Measurements from ENCODE around the gene C8A.

The C8A gene

DNA sequence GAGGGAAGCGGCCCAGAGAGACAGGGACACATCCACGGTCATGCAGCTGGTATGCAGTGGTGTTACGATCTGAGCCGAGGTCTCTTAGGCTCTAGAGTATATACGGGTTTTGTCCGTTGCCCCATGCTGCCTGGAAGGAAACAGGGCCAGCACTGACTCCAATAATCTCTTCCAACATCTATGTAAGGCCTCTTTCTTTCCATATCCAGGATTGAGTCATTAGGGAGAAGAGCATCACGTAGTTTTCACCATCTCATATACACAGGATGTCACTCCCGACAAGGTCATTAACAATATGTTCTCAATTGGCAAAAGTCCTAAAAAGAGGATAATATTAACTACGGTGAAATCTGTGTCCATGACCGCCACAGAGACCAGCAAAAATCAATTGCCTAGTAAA, 106.8 kb downstream of the C8A start:
- Histone ChIP-seq H3K27me3 (ENCODE audit: control insufficient read depth, insufficient read depth, low read length) (no peaks in the 10 kb centered on the region), H3K9me3 (ENCODE audit: control insufficient read depth, insufficient read depth, low read length) (no peaks in the 10 kb centered on the region), H3K4me3 (ENCODE audit: low read depth, low read length) (no peak overlapping the region)

DNA sequence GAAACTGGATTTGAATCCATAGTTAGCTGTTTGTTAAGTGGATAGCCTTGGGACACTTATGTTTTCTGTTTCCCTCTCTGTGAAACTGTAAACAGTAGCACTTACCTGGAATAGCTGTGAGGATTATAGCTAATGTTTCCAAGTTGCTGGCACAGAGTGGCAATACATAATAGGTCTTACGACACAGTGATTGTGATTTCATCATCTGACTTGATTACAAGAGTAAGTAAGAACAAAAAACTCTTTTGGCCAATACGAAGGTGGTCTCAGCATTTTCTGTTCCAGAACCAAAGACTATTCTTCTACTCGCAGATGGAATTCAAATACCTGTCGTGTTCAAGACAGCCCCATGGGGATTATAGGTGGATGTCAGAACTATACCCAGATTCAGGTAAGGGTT, 109.1 kb downstream of the C8A start:
- Histone ChIP-seq H3K9ac (ENCODE audit: low read depth, low read length) (no peak overlapping the region), H3K4me1 (ENCODE audit: control insufficient read depth, insufficient read depth, low read length) (no peaks in the 10 kb centered on the region), H3K36me3 (ENCODE audit: control insufficient read depth, insufficient read depth, low read length) (no peaks in the 10 kb centered on the region), H3K27me3 (ENCODE audit: control insufficient read depth, insufficient read depth, low read length) (no peaks in the 10 kb centered on the region), H3K4me3 (ENCODE audit: low read depth, low read length) (no peak overlapping the region), H3K9me3 (ENCODE audit: control insufficient read depth, insufficient read depth, low read length) (no peaks in the 10 kb centered on the region)

More for the DNA sequence above, 106.8 kb downstream of the C8A start:
- no peaks in the 10 kb centered on the region for H3K4me1 ChIP-seq (ENCODE audit: control insufficient read depth, insufficient read depth, low read length)
- no peaks in the 10 kb centered on the region for H3K36me3 ChIP-seq (ENCODE audit: control insufficient read depth, insufficient read depth, low read length)
- no peak overlapping the region for H3K9ac ChIP-seq (ENCODE audit: low read depth, low read length)

DNA sequence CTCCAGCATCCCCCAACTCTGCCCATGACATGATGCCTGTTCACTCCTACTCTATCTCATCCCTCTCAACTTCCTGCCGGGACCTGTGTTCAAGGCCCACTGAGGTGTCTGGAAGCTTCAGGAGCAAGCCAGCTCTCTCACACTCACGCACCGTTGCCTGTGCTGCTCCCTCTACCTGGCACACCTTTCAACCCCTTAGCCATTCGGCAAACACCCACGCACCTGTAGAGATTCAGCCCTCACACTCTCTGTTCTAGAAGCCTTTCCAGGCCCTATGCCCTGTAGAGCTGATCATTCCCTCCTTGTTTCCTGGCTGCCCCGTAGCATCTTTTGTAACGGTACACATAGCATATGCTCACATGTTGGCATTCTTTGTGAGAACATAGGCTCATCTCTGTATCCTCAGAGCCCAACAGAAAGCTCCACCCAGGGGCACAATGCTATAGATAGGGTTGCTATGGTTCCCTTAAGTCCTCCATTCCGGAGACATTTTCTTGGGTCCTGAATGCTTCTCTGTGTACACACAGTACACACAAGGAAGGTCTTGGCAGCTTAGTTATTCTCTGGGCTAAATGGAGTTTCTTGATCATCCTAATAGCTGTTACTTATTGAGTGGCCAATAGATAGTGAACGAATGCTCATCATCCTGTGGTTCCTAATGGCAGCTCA, 109.9 kb downstream of the C8A start:
- Histone ChIP-seq H3K4me3 (ENCODE audit: low read depth, low read length) (no peak overlapping the region), H3K9me3 (ENCODE audit: control insufficient read depth, insufficient read depth, low read length) (no peaks in the 10 kb centered on the region), H3K9ac (ENCODE audit: low read depth, low read length) (no peak overlapping the region), H3K4me1 (ENCODE audit: control insufficient read depth, insufficient read depth, low read length) (no peaks in the 10 kb centered on the region), H3K27me3 (ENCODE audit: control insufficient read depth, insufficient read depth, low read length) (no peaks in the 10 kb centered on the region), H3K36me3 (ENCODE audit: control insufficient read depth, insufficient read depth, low read length) (no peaks in the 10 kb centered on the region)

DNA sequence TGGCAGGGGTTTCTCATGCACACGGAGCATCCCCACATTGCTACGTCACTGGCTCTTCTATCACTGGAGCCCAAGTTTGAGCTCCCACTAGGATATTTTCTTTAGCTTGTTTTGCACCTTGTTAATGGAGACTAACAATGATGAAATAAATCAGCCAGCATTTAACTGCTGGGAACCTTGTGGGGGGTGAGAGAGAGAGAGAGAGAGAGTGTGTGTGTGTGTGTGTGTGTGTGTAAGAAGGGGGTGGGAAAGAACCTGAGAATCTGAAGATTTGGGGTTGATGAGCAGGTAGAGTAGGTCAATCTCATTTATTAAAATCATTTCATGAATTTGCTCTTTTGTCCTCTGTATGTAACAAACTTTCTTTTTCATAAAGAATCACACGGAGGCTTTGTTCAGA, 110.6 kb downstream of the C8A start:
- no peaks in the 10 kb centered on the region for H3K36me3 ChIP-seq (ENCODE audit: control insufficient read depth, insufficient read depth, low read length)
- no peak overlapping the region for H3K9ac ChIP-seq (ENCODE audit: low read depth, low read length)
- H3K27me3 ChIP-seq (ENCODE audit: control insufficient read depth, insufficient read depth, low read length), result no peaks in the 10 kb centered on the region
- H3K9me3 ChIP-seq (ENCODE audit: control insufficient read depth, insufficient read depth, low read length), result no peaks in the 10 kb centered on the region
- H3K4me1 ChIP-seq (ENCODE audit: control insufficient read depth, insufficient read depth, low read length), result no peaks in the 10 kb centered on the region
- H3K4me3 ChIP-seq (ENCODE audit: low read depth, low read length), result no peak overlapping the region

DNA sequence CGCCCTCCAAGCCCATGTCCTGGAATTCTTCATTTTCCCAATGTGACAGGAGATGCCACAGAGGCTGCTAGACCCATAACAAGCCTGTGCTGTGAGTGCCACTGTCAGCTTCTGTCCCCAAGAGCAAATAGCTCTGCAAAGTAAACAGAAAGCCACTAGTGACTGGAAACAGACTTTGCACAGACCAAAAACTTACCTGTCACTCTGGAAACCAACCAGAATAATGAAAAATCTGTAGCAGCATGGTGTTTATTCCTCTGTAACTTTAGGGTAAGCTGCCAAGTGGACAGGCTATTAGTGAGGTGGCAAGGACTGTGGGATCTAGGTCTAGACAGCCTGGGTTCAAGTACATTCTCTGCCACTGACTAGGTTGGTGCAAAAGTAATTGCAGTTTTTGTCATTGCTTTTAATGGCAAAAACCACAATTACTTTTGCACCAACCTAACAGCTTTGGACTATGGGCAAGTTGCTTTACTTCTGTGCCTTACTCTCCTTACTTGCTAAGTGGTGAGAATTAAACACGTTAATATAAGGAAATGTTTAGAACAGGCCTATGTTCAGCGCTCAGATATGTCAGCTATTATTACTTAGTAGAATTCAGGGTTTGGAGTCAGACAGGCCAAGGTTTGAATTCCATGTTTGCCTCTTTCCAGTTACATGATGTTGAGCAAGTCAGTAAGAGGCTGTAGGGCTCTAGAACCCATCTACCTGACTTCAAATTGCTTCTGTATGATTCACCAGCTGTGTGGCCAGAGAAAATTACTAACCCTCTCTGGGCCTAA, 111.5 kb downstream of the C8A start, which contains the start of gene C8B:
TSS of gene C8B (minus strand) at position 100 of the 782 bp plus-strand sequence. CDS start at position 33, 67 bp downstream.
- H3K4me3 ChIP-seq (ENCODE audit: low read depth, low read length), result no peak within 1 kb of the TSS
- H3K9ac ChIP-seq (ENCODE audit: low read depth, low read length), result no peak within 1 kb of the TSS
- no peaks in the 10 kb centered on the region for H3K27me3 ChIP-seq (ENCODE audit: control insufficient read depth, insufficient read depth, low read length)
- H3K36me3 ChIP-seq (ENCODE audit: control insufficient read depth, insufficient read depth, low read length), result no peaks in the 10 kb centered on the region
- H3K4me1 ChIP-seq (ENCODE audit: control insufficient read depth, insufficient read depth, low read length), result no peaks in the 10 kb centered on the region
- H3K9me3 ChIP-seq (ENCODE audit: control insufficient read depth, insufficient read depth, low read length), result no peaks in the 10 kb centered on the region

DNA sequence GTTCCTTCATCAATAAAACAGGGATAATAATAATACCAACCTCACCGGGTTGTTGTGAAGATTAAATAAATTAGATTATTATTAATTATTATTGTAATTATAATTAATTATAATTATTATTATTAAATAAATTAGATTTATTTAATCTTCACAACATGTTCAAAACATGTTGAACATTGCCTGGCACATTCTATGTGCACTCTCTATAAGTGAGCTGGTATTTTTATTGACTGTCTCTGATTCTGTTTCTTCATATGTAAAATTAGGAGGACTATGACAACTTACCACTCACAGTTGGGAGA, 112.1 kb downstream of the C8A start:
- H3K4me3 ChIP-seq (ENCODE audit: low read depth, low read length), result no peak overlapping the region
- no peaks in the 10 kb centered on the region for H3K27me3 ChIP-seq (ENCODE audit: control insufficient read depth, insufficient read depth, low read length)
- no peaks in the 10 kb centered on the region for H3K36me3 ChIP-seq (ENCODE audit: control insufficient read depth, insufficient read depth, low read length)
- no peaks in the 10 kb centered on the region for H3K9me3 ChIP-seq (ENCODE audit: control insufficient read depth, insufficient read depth, low read length)
- no peak overlapping the region for H3K9ac ChIP-seq (ENCODE audit: low read depth, low read length)
- H3K4me1 ChIP-seq (ENCODE audit: control insufficient read depth, insufficient read depth, low read length), result no peaks in the 10 kb centered on the region

DNA sequence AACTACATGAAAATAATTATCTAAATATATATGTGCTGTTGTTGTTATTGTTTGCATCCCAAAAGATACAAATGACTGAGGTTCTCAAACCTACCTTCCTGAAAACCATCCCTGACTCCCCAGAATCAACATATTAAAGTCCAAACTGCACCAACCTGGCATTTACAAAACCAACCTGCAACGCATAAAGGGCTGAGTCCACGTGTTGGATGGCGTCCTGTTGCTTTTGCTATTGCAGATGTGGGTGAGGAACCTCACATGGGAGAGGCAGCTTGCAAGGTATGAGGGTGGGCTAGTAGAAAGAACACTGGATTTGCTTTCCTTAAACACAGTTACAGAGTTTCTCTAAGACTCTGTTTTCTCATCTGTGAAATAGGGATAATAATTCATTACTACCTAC, 112.8 kb downstream of the C8A start:
- Histone ChIP-seq H3K36me3 (ENCODE audit: control insufficient read depth, insufficient read depth, low read length) (no peaks in the 10 kb centered on the region), H3K27me3 (ENCODE audit: control insufficient read depth, insufficient read depth, low read length) (no peaks in the 10 kb centered on the region), H3K4me1 (ENCODE audit: control insufficient read depth, insufficient read depth, low read length) (no peaks in the 10 kb centered on the region), H3K9ac (ENCODE audit: low read depth, low read length) (no peak overlapping the region), H3K9me3 (ENCODE audit: control insufficient read depth, insufficient read depth, low read length) (no peaks in the 10 kb centered on the region), H3K4me3 (ENCODE audit: low read depth, low read length) (no peak overlapping the region)

All from iPS-15b (cell line).